Osteoblast (primary cell): Measurements from ENCODE around the gene PRRT1B. TPM values are rescaled to one million over a fixed set of nuclear protein-coding genes. Genes with fewer than 3 reads are reported as not detected.

Source experiments
- DNase-seq: peaks from one replicate; pipeline ENCODE4 v3.0.0; 2011; ENCODE audit warnings: low spot score, mixed read lengths; ENCODE audit not compliant: insufficient read length; ENCODE audit errors: missing footprints
- H2AFZ ChIP-seq: 2 replicates; pipeline ENCODE4 v1.6.0; 2011; ENCODE audit warnings: mild to moderate bottlenecking, low read length
- H3K27ac ChIP-seq: 2 replicates; pipeline ENCODE4 v1.5.1; 2011; ENCODE audit warnings: mild to moderate bottlenecking, low read depth, low read length, moderate library complexity
- H3K27me3 ChIP-seq: 2 replicates; pipeline ENCODE4 v1.6.0; 2012; ENCODE audit warnings: mild to moderate bottlenecking, control low read depth, inconsistent platforms, low read length, moderate library complexity; ENCODE audit not compliant: insufficient read depth
- H3K36me3 ChIP-seq: 2 replicates; pipeline ENCODE4 v1.5.1; 2011; ENCODE audit warnings: mild to moderate bottlenecking, low read length, control low read depth, moderate library complexity; ENCODE audit not compliant: insufficient read depth
- H3K4me1 ChIP-seq: 2 replicates; pipeline ENCODE4 v1.5.1; 2011; ENCODE audit warnings: mild to moderate bottlenecking, low read length, control low read depth, moderate library complexity; ENCODE audit not compliant: insufficient read depth
- H3K4me2 ChIP-seq: 2 replicates; pipeline ENCODE4 v1.6.0; 2011; ENCODE audit warnings: mild to moderate bottlenecking, low read length; ENCODE audit not compliant: insufficient read depth
- H3K4me3 ChIP-seq: fragments of 200-600 bp; sonication (generic); 3 replicates; pipeline ENCODE4 v1.5.1; 2012; ENCODE audit warnings: mild to moderate bottlenecking, low read length, inconsistent platforms; ENCODE audit not compliant: insufficient read depth
- H3K79me2 ChIP-seq: 2 replicates; pipeline ENCODE4 v1.6.0; 2012; ENCODE audit warnings: mild to moderate bottlenecking, low read length, control low read depth, inconsistent platforms; ENCODE audit not compliant: insufficient read depth
- H3K9me3 ChIP-seq: 2 replicates; pipeline ENCODE4 v1.5.1; 2011; ENCODE audit warnings: low read depth, low read length, control low read depth
- H4K20me1 ChIP-seq: 2 replicates; pipeline ENCODE4 v1.6.0; 2012; ENCODE audit warnings: mild to moderate bottlenecking, low read length, control low read depth; ENCODE audit not compliant: insufficient read depth
- total RNA-seq: library from RNA; depleted of rRNA; stranded (reverse); fragments of >200 nt; gene quantifications from 2 replicates; pipeline ENCODE4 v1.2.3, GENCODE V29; 2012
- TF ChIP-seq, protein P1 (sequence below): IDR thresholded peaks from 2 replicates; pipeline ENCODE4 v1.5.1; 2011; ENCODE audit warnings: mild to moderate bottlenecking, low read depth, low read length, moderate library complexity; ENCODE audit errors: extremely low read depth

PRRT1B gene
- total RNA-seq, 1 donor: not detected

DNA sequence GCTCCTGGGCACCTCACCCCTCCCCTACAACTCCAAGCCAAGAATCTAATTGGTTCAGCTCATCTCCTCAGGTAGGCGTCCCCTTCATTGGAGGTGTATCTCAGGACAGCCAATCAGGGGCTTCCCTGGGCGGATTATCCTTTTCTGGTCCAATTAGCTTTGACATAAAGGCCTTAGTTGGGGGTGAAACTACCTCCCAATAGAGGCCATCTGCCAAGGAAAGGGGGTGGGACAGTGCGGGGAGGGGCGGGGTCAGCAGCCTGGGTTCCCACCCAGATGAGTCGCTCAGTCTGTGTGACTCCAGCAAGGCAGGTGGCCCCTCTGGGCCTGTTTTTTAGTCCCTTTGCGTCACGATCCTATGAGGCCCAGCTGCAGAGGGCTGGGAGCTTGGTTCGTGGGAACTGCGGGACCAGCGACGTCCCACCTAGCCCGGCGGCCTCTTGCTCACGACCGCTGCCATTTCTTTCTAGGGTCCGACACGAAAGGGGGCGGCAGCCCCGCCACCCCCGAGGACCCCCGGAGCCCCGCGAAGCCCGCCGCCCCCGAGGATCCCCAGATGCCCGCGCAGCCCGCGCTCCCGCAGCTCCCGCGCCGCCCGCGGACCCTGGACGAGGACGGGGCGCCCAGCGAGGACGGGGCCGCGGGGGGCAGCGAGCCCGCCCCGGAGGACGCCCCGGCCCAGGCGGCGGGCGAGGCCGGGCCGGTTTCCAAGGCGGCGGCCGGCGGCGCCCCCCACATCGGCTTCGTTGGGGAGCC, 8.9 kb downstream of the PRRT1B start:
- Histone ChIP-seq H4K20me1 (no peaks in the 10 kb centered on the region), H3K27me3 (peaks cover 41% of the 10 kb centered on the region)
- DNase-seq: peak; percentile 69

DNA sequence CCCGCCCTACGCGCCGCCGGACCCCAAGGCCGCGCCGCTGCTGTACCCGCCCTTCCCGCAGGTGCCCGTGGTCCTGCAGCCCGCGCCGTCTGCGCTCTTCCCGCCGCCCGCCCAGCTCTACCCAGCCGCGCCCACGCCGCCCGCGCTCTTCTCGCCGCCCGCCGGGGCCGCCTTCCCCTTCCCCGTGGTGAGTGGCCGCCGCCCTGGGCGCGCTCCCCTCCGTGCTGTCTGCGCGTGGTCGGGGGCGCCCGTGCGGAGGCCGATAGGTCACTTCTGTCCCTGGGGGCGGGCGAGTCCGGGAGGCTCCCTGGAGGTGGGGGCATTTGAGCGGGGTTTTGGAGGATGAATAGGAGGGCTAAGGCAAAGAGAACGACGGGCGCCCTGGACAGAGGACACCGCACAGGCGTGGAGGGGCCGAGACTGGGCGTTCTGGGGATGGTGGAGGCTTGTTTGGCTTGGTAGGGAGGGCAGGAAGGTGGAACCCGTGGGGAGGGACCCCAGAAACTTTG, 9.6 kb downstream of the PRRT1B start:
- Histone ChIP-seq H2AFZ (no peak overlapping the region), H3K27ac (no peak overlapping the region), H3K27me3 (peaks cover 35% of the 10 kb centered on the region), H3K4me1 (no peaks in the 10 kb centered on the region), H3K36me3 (no peaks in the 10 kb centered on the region), H3K79me2 (no peaks in the 10 kb centered on the region), H3K9me3 (peaks cover 2% of the 10 kb centered on the region), H4K20me1 (no peaks in the 10 kb centered on the region), H3K4me3 (no peak overlapping the region), H3K4me2 (no peak overlapping the region)
- peak; percentile 71 for DNase-seq
- TF ChIP-seq, protein P1, sequence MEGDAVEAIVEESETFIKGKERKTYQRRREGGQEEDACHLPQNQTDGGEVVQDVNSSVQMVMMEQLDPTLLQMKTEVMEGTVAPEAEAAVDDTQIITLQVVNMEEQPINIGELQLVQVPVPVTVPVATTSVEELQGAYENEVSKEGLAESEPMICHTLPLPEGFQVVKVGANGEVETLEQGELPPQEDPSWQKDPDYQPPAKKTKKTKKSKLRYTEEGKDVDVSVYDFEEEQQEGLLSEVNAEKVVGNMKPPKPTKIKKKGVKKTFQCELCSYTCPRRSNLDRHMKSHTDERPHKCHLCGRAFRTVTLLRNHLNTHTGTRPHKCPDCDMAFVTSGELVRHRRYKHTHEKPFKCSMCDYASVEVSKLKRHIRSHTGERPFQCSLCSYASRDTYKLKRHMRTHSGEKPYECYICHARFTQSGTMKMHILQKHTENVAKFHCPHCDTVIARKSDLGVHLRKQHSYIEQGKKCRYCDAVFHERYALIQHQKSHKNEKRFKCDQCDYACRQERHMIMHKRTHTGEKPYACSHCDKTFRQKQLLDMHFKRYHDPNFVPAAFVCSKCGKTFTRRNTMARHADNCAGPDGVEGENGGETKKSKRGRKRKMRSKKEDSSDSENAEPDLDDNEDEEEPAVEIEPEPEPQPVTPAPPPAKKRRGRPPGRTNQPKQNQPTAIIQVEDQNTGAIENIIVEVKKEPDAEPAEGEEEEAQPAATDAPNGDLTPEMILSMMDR: no peak

More for the DNA sequence above, 8.9 kb downstream of the PRRT1B start:
- no peak overlapping the region for H3K27ac ChIP-seq
- TF ChIP-seq, protein P1: no peak
- no peaks in the 10 kb centered on the region for H3K36me3 ChIP-seq
- no peak overlapping the region for H3K4me3 ChIP-seq
- H2AFZ ChIP-seq: no peak overlapping the region
- no peaks in the 10 kb centered on the region for H3K79me2 ChIP-seq
- H3K9me3 ChIP-seq: peaks cover 2% of the 10 kb centered on the region
- no peak overlapping the region for H3K4me2 ChIP-seq
- H3K4me1 ChIP-seq: no peaks in the 10 kb centered on the region

DNA sequence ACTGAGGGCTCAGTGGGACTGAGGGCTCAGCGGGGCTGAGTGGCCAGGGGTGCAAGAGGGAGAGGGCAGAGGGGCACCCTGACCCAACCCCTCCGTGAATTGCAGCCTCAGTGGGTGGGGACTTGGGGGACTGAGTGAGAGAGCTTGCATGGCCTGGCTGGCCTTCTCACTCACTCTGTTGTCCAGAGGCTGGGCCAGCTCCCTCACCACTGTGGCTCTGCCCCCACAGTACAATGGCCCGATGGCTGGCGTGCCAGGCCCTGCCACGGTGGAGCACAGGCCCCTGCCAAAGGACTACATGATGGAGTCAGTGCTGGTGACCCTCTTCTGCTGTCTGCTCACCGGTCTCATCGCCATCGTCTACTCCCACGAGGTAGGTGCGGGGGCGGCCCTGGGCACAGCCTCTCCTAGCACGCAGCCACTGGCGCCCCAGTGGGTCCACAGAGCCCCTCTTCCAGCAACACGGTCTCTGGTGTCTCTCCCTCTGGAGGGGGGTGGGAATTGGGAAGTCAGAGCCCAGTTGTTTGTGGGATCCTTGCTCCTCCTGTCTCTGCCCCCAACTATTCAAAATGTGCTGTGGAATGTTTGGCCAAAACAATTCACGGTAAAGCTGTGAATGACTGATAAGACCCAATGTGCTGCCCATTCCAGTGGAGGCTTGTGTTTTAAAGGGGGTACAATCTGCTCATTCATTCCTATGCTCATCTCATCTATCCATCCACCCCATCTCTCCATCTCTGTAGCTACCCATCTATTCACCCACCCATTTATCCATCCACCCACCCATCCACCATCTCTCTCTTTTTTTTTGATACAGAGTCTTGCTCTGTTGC, 10.7 kb downstream of the PRRT1B start:
- H4K20me1 ChIP-seq: no peaks in the 10 kb centered on the region
- no peaks in the 10 kb centered on the region for H3K79me2 ChIP-seq
- no peak overlapping the region for H3K27ac ChIP-seq
- peaks cover 2% of the 10 kb centered on the region for H3K9me3 ChIP-seq
- peaks cover 29% of the 10 kb centered on the region for H3K27me3 ChIP-seq
- no peak overlapping the region for H3K4me2 ChIP-seq
- H3K4me3 ChIP-seq: no peak overlapping the region
- no peak overlapping the region for H2AFZ ChIP-seq
- peak; percentile 55 for DNase-seq
- TF ChIP-seq, protein P1: no peak
- H3K4me1 ChIP-seq: no peaks in the 10 kb centered on the region
- no peaks in the 10 kb centered on the region for H3K36me3 ChIP-seq
